HCT116 (cell line): Measurements from ENCODE around the gene PRDM1. TPM values are rescaled to one million over a fixed set of nuclear protein-coding genes. Genes with fewer than 3 reads are reported as not detected.
A peak's percentile ranks its signal among the peaks of the same experiment; 100 is the strongest.

Source experiments
- ATAC-seq: fragments of 200-7000 bp; cut with Tn5 transposase; 2 replicates; pipeline ENCODE4 v1.9.1; 2020; ENCODE audit warnings: mild to moderate bottlenecking, moderate library complexity
- BruUV-seq: library from RNA; stranded (reverse); fragments of 400-500 nt; replicated peaks from 2 replicates; lab custom pipeline; 2021; lab: Mats Ljungman, UMichigan
- CTCF ChIA-PET: fragments of 300-600 bp; sonication (Branson Sonifier 250); formaldehyde crosslinking; loops from one replicate; lab custom pipeline; 2021; ENCODE audit warnings: antibody characterized with exemption; lab: Charles Lee
- POLR2A ChIA-PET: fragments of 300-600, 350-600 bp; sonication (Branson Sonifier 250); formaldehyde crosslinking; loops from one replicate; lab custom pipeline; 2021; ENCODE audit warnings: antibody characterized with exemption; lab: Charles Lee
- RAD21 ChIA-PET, 2 experiments: fragments of 300-600 bp; sonication (Branson Sonifier 250); formaldehyde crosslinking; loops; one replicate each; lab custom pipeline; 2023; ENCODE audit warnings: low total read pairs in 2 of 2; ENCODE audit not compliant: uncharacterized antibody in 2 of 2, unreplicated experiment in 2 of 2, low non-redundant PET in 1 of 2; lab: Charles Lee
- DNase-seq: peaks from one replicate; pipeline ENCODE4 v3.0.0-alpha.2; 2010; ENCODE audit warnings: low read depth, low spot score
- H2AFZ ChIP-seq: fragments of 200-600 bp; shearing (Covaris generic), sonication (generic); 2 replicates; pipeline ENCODE4 v1.6.1; 2017; ENCODE audit warnings: low read depth, mixed run types, mixed read lengths, antibody characterized with exemption, low read length; ENCODE audit not compliant: poor library complexity, severe bottlenecking
- H3K27ac ChIP-seq: 2 replicates; pipeline ENCODE4 v1.5.1; 2012; ENCODE audit warnings: low read depth, low read length
- H3K27me3 ChIP-seq: fragments of 200-600 bp; sonication (generic); 2 replicates; pipeline ENCODE4 v1.6.1; 2016; ENCODE audit warnings: mixed run types, low read length, mixed read lengths; ENCODE audit not compliant: insufficient read depth
- H3K36me3 ChIP-seq, 2 experiments: fragments of 200-500 bp in 1 of 2; fragments of 200-600 bp in 1 of 2; sonication (Bioruptor generic) in 1 of 2; sonication (generic) in 1 of 2; 2 replicates each; pipeline versions ENCODE4 v1.5.1 to v1.6.1; 2014 to 2016; ENCODE audit warnings: low read length in 2 of 2, inconsistent platforms in 1 of 2, mixed read lengths in 1 of 2, mixed run types in 1 of 2; ENCODE audit not compliant: insufficient read depth in 2 of 2, control insufficient read depth in 1 of 2
- H3K4me1 ChIP-seq, 2 experiments: fragments of 200-600 bp in 1 of 2; sonication (generic) in 1 of 2; 2 replicates each; pipeline versions ENCODE4 v1.5.1 to v1.6.1; 2012 to 2017; ENCODE audit warnings: low read length in 2 of 2, inconsistent platforms in 1 of 2, mild to moderate bottlenecking in 1 of 2, mixed read lengths in 1 of 2, mixed run types in 1 of 2, moderate library complexity in 1 of 2; ENCODE audit not compliant: insufficient read depth in 2 of 2, control insufficient read depth in 1 of 2
- H3K4me2 ChIP-seq: fragments of 200-600 bp; sonication (generic); 2 replicates; pipeline ENCODE4 v1.6.1; 2017; ENCODE audit warnings: mixed run types, low read length, mixed read lengths
- H3K4me3 ChIP-seq, 2 experiments: fragments of 200-600 bp in 1 of 2; sonication (generic) in 1 of 2; replicated peaks in 1 of 2; 2 replicates each; pipeline ENCODE4 v1.5.1; 2011 to 2016; ENCODE audit warnings: low read length in 2 of 2, control low read depth in 1 of 2, low read depth in 1 of 2, mild to moderate bottlenecking in 1 of 2, mixed read lengths in 1 of 2, mixed run types in 1 of 2
- H3K79me2 ChIP-seq: fragments of 200-600 bp; sonication (generic); 2 replicates; pipeline ENCODE4 v1.6.1; 2017; ENCODE audit warnings: mild to moderate bottlenecking, mixed run types, low read length, moderate library complexity, mixed read lengths; ENCODE audit not compliant: insufficient read depth
- H3K9ac ChIP-seq: fragments of 200-600 bp; sonication (generic); 2 replicates; pipeline ENCODE4 v1.6.1; 2016; ENCODE audit warnings: low read length, mixed read lengths
- H3K9me2 ChIP-seq: fragments of 200-600 bp; sonication (generic), shearing (Covaris generic); 2 replicates; pipeline ENCODE4 v1.6.1; 2017; ENCODE audit warnings: mixed run types, mild to moderate bottlenecking, moderate library complexity; ENCODE audit not compliant: insufficient read depth
- H3K9me3 ChIP-seq, 2 experiments: fragments of 200-500 bp in 1 of 2; fragments of 200-600 bp in 1 of 2; sonication (Bioruptor generic) in 1 of 2; sonication (generic) in 1 of 2; 2 replicates each; pipeline ENCODE4 v1.6.1; 2014 to 2017; ENCODE audit warnings: low read length in 2 of 2, mixed read lengths in 2 of 2, inconsistent platforms in 1 of 2, low read depth in 1 of 2, mild to moderate bottlenecking in 1 of 2, mixed run types in 1 of 2, moderate library complexity in 1 of 2; ENCODE audit not compliant: control insufficient read depth in 1 of 2, insufficient read depth in 1 of 2
- H4K20me1 ChIP-seq: fragments of 200-600 bp; sonication (generic), shearing (Covaris generic); 2 replicates; pipeline ENCODE4 v1.6.1; 2017; ENCODE audit warnings: mixed run types, mild to moderate bottlenecking, moderate library complexity; ENCODE audit not compliant: insufficient read depth
- CEBPB ChIP-seq: IDR thresholded peaks from 2 replicates; pipeline ENCODE4 v1.6.1; 2012; ENCODE audit warnings: low read depth
- EGR1 ChIP-seq: IDR thresholded peaks from 2 replicates; pipeline ENCODE4 v1.6.1; 2012; ENCODE audit warnings: low read depth
- FOSL1 ChIP-seq: IDR thresholded peaks from 2 replicates; pipeline ENCODE4 v1.6.1; 2012; ENCODE audit warnings: low read depth
- JUND ChIP-seq: IDR thresholded peaks from 2 replicates; pipeline ENCODE4 v1.6.1; 2012
- POLR2AphosphoS5 ChIP-seq: IDR thresholded peaks from 2 replicates; pipeline ENCODE4 v1.6.1; 2011; ENCODE audit warnings: mild to moderate bottlenecking, low read depth, low read length, moderate library complexity
- SP1 ChIP-seq: IDR thresholded peaks from 2 replicates; pipeline ENCODE4 v1.6.1; 2012; ENCODE audit warnings: low read depth
- YY1 ChIP-seq: IDR thresholded peaks from 2 replicates; pipeline ENCODE4 v1.6.1; 2011; ENCODE audit warnings: low read length, low read depth, moderate library complexity, mild to moderate bottlenecking; ENCODE audit not compliant: insufficient replicate concordance; ENCODE audit errors: extremely low read depth
- ZFX ChIP-seq: fragments of 450-650 bp; IDR thresholded peaks from 2 replicates; pipeline ENCODE4 v1.6.1; 2017
- intact Hi-C: fragments of 100-400 bp; cut with micrococcal nuclease; formaldehyde crosslinking; loops from 2 replicates; pipeline ENCODE4 v1.10.0; 2022
- total RNA-seq: library from RNA; stranded (reverse); gene quantifications from one replicate; pipeline ENCODE4 v1.2.1, GENCODE V29; 2021; ENCODE audit not compliant: unreplicated experiment
- TF ChIP-seq, protein P1 (sequence below): IDR thresholded peaks from 2 replicates; pipeline ENCODE4 v1.6.1; 2012
- TF ChIP-seq, protein P2 (sequence below): IDR thresholded peaks from 2 replicates; pipeline ENCODE4 v1.6.1; 2012

The PRDM1 gene
- total RNA-seq, 1 experiment from 2014 or later, result 3.4 TPM

DNA sequence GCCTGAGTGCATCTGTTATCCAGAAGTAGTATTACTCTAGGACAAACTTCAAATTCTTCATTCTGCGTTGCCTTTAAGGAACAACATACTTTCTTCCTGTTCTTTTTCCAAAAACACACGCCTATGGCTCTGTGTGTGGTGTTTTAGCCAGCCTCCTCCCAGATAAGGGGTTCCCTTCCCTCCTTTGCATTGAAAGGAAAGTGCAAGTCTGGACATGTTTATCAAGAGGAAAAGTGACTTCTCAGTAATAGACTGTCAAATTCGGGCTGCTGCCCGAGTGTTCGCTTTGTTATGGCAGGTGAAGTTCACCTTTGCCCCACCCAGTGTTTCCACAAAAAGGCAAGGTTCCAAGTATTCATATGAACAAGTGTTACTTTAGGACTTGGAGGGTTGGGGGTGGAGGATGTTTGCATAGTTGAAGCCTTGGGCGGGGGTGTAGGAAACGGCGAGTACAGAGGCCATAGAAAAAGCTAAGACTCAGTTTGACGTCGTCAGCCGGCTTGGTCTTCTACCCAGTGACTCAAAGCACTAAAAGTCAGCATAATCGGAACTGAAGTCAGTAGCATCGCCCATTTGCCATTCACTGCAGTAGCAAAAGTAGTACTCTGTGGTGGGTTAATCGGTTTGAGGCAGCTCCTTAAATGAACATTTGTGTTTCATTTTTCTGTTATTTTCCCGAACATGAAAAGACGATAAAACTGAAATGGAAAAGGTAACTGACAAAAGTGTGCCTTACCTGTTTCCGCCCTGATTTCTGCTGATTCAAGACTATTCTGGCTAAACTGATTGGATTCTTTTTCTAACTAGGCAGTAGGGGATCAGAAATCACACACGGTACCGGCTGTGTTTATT lies 12.5 kb downstream of the PRDM1 start (continued):
- TF ChIP-seq SP1 (peak; percentile 58), ZFX (no peak), EGR1 (peak; percentile 79), JUND (no peak), CEBPB (no peak)
- TF ChIP-seq, protein P1, sequence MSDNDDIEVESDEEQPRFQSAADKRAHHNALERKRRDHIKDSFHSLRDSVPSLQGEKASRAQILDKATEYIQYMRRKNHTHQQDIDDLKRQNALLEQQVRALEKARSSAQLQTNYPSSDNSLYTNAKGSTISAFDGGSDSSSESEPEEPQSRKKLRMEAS, result no peak; the same call in 1 of the 2 replicates

DNA sequence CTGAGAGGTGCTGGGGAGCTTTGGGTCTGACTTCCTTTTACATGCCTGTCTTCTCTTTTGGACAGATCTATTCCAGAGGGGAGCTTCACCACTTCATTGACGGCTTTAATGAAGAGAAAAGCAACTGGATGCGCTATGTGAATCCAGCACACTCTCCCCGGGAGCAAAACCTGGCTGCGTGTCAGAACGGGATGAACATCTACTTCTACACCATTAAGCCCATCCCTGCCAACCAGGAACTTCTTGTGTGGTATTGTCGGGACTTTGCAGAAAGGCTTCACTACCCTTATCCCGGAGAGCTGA lies 13.1 kb downstream of the PRDM1 start:
- Histone ChIP-seq H3K9ac (no peak overlapping the region), H3K36me3 (no peaks in the 10 kb centered on the region), H2AFZ (peak overlapping the region; percentile 99), H3K79me2 (no peaks in the 10 kb centered on the region), H3K27ac (peak overlapping the region; percentile 67; the same call in 1 of the 2 replicates), H4K20me1 (no peaks in the 10 kb centered on the region), H3K9me3 (no peaks in the 10 kb centered on the region), H3K4me1 (peaks cover 19 to 39% of the 10 kb centered on the region in 2 experiments; a peak in 3 of 4 replicates), H3K4me2 (peak overlapping the region; percentile 95), H3K9me2 (no peaks in the 10 kb centered on the region)
- TSS peak; percentile 77 for BruUV-seq
- ChIA-PET RAD21 (no interaction called here), POLR2A (interaction anchor here (0.7 kb wide), 1 partner anchor 124 kb away, joined by 3 read pairs; no protein-coding TSS in a partner anchor)
- no peak for ATAC-seq
- TF ChIP-seq YY1 (no peak), FOSL1 (no peak), POLR2AphosphoS5 (no peak)
- TF ChIP-seq, protein P2, sequence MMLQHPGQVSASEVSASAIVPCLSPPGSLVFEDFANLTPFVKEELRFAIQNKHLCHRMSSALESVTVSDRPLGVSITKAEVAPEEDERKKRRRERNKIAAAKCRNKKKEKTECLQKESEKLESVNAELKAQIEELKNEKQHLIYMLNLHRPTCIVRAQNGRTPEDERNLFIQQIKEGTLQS, result no peak
- TF ChIP-seq, all 23 proteins: peak for 0
- no peak for DNase-seq
- intact Hi-C loops, result loop anchor here (10.0 kb wide), 1 partner anchor 346 kb away; no protein-coding TSS in a partner anchor
- peak overlapping the region in 1 of 2 experiments; percentile 68; a peak in 1 of 4 replicates for H3K4me3 ChIP-seq
- no peaks in the 10 kb centered on the region for H3K27me3 ChIP-seq
- CTCF ChIA-PET, result interaction anchor here (1.2 to 1.9 kb wide), 2 partner anchors 13 to 124 kb away, joined by 3 to 4 read pairs; partner anchors contain the start of gene PRDM1
